Mesendoderm (in vitro differentiated cells): Measurements from ENCODE around the gene KIF4A.
A peak's percentile ranks its signal among the peaks of the same experiment; 100 is the strongest.
"Not testable (repeated sequence)": the region's sequence is repeated elsewhere in the genome, so short reads cannot be mapped to it uniquely, and the experiment has no call there.

Experiments
- DNase-seq: peaks from one replicate; pipeline ENCODE4 v3.0.0; 2013
- H2AK5ac ChIP-seq: 2 replicates; pipeline ENCODE4 v1.6.1; 2013; ENCODE audit warnings: low read length, inconsistent platforms
- H2BK120ac ChIP-seq: 2 replicates; pipeline ENCODE4 v1.6.1; 2013; ENCODE audit warnings: low read depth, mild to moderate bottlenecking, low read length, moderate library complexity, mixed read lengths
- H2BK15ac ChIP-seq: replicated peaks from 2 replicates; pipeline ENCODE4 v1.6.1; 2013; ENCODE audit warnings: low read depth, mild to moderate bottlenecking, moderate library complexity
- H2BK5ac ChIP-seq: 2 replicates; pipeline ENCODE4 v1.6.1; 2013; ENCODE audit warnings: low read length, inconsistent platforms
- H3K18ac ChIP-seq: 2 replicates; pipeline ENCODE4 v1.6.1; 2013; ENCODE audit warnings: mild to moderate bottlenecking, low read length, mixed read lengths
- H3K23ac ChIP-seq: one replicate; pipeline ENCODE4 v1.6.1; 2013; ENCODE audit warnings: low read length
- H3K27ac ChIP-seq: 2 replicates; pipeline ENCODE4 v1.5.1; 2013; ENCODE audit warnings: low read depth, mild to moderate bottlenecking, inconsistent platforms, low read length, moderate library complexity
- H3K27me3 ChIP-seq: 2 replicates; pipeline ENCODE4 v1.6.1; 2013; ENCODE audit warnings: low read length, control low read depth, mild to moderate bottlenecking, inconsistent platforms; ENCODE audit not compliant: insufficient read depth, poor library complexity
- H3K36me3 ChIP-seq: 2 replicates; pipeline ENCODE4 v1.6.1; 2013; ENCODE audit warnings: low read length, inconsistent platforms; ENCODE audit not compliant: control insufficient read depth, insufficient read depth
- H3K4ac ChIP-seq: one replicate; pipeline ENCODE4 v1.6.1; 2013; ENCODE audit warnings: low read depth, mild to moderate bottlenecking, low read length, moderate library complexity
- H3K4me1 ChIP-seq: 2 replicates; pipeline ENCODE4 v1.6.1; 2013; ENCODE audit warnings: low read depth, low read length, inconsistent platforms; ENCODE audit not compliant: control insufficient read depth
- H3K4me2 ChIP-seq: 2 replicates; pipeline ENCODE4 v1.6.1; 2013; ENCODE audit warnings: low read length
- H3K4me3 ChIP-seq: 2 replicates; pipeline ENCODE4 v1.5.1; 2013; ENCODE audit warnings: mild to moderate bottlenecking, low read length
- H3K56ac ChIP-seq: one replicate; pipeline ENCODE4 v1.6.1; 2013; ENCODE audit warnings: low read length
- H3K79me1 ChIP-seq: 2 replicates; pipeline ENCODE4 v1.6.1; 2013; ENCODE audit warnings: low read length, inconsistent platforms
- H3K79me2 ChIP-seq: 2 replicates; pipeline ENCODE4 v1.6.1; 2013; ENCODE audit warnings: mild to moderate bottlenecking, low read length; ENCODE audit not compliant: control insufficient read depth, insufficient read depth
- H3K9ac ChIP-seq: 2 replicates; pipeline ENCODE4 v1.6.1; 2013; ENCODE audit warnings: low read length, inconsistent platforms
- H4K5ac ChIP-seq: one replicate; pipeline ENCODE4 v1.6.1; 2013; ENCODE audit warnings: low read length
- H4K8ac ChIP-seq: one replicate; pipeline ENCODE4 v1.6.1; 2013; ENCODE audit warnings: low read depth, mild to moderate bottlenecking, control low read depth, low read length, moderate library complexity
- WGBS: extraction: QIAGEN DNeasy Blood & Tissue Kit; methylation state at CpG from one replicate; pipeline ENCODE4 v1.1.7; 2013; ENCODE audit warnings: low lambda C conversion rate, missing lambda C conversion rate; ENCODE audit not compliant: insufficient coverage; ENCODE audit errors: extremely low coverage; 5-methylcytosine and 5-hydroxymethylcytosine counted together

KIF4A gene

GRCh38 chrX:70293621-70294020 is 3.7 kb downstream of the KIF4A start:
- H3K4me3 ChIP-seq: no peak overlapping the region
- H3K79me2 ChIP-seq: peaks cover 3% of the 10 kb centered on the region
- no peak overlapping the region for H3K4ac ChIP-seq
- H3K18ac ChIP-seq: no peak overlapping the region
- no peaks in the 10 kb centered on the region for H3K36me3 ChIP-seq
- no peak overlapping the region for H2BK15ac ChIP-seq
- no peak overlapping the region for H3K23ac ChIP-seq
- H3K9ac ChIP-seq: no peak overlapping the region
- no peak overlapping the region for H2AK5ac ChIP-seq
- no peak overlapping the region for H3K4me2 ChIP-seq
- no peak overlapping the region for H3K56ac ChIP-seq
- no peaks in the 10 kb centered on the region for H3K27me3 ChIP-seq
- no peak overlapping the region for H2BK5ac ChIP-seq
- no peak overlapping the region for H2BK120ac ChIP-seq
- no peak overlapping the region for H4K8ac ChIP-seq
- WGBS: 100% methylated on average over 2 of the region's 5 CpGs
- no peaks in the 10 kb centered on the region for H3K79me1 ChIP-seq
- no peak overlapping the region for H3K27ac ChIP-seq
- no peaks in the 10 kb centered on the region for H3K4me1 ChIP-seq
- no peak for DNase-seq
- no peak overlapping the region for H4K5ac ChIP-seq

- Histone ChIP-seq H3K79me1 (no peaks in the 10 kb centered on the region), H3K79me2 (no peaks in the 10 kb centered on the region), H3K36me3 (no peaks in the 10 kb centered on the region), H4K5ac (no peak overlapping the region), H3K27ac (no peak overlapping the region), H3K4me3 (no peak overlapping the region), H2AK5ac (no peak overlapping the region), H3K4ac (no peak overlapping the region), H3K56ac (no peak overlapping the region), H2BK120ac (no peak overlapping the region), H3K18ac (no peak overlapping the region), H3K4me2 (no peak overlapping the region), H3K23ac (no peak overlapping the region), H3K9ac (no peak overlapping the region), H2BK15ac (no peak overlapping the region), H2BK5ac (no peak overlapping the region), H4K8ac (no peak overlapping the region), H3K27me3 (no peaks in the 10 kb centered on the region), H3K4me1 (no peaks in the 10 kb centered on the region)
- no CpG with 5 or more reads among the region's 3 CpGs for WGBS
- peak; percentile 0 for DNase-seq
These were observed 11.8 kb downstream of the KIF4A start for GRCh38 chrX:70301716-70302115.

GRCh38 chrX:70313503-70313902 is 23.6 kb downstream of the KIF4A start:
- H3K18ac ChIP-seq: no peak overlapping the region
- no peak overlapping the region for H3K23ac ChIP-seq
- H2AK5ac ChIP-seq: no peak overlapping the region
- H3K4me2 ChIP-seq: no peak overlapping the region
- H4K8ac ChIP-seq: no peak overlapping the region
- H3K56ac ChIP-seq: no peak overlapping the region
- H2BK15ac ChIP-seq: no peak overlapping the region
- no peak for DNase-seq
- H3K4me1 ChIP-seq: no peaks in the 10 kb centered on the region
- H3K27me3 ChIP-seq: no peaks in the 10 kb centered on the region
- no peak overlapping the region for H2BK5ac ChIP-seq
- no peak overlapping the region for H4K5ac ChIP-seq
- H3K9ac ChIP-seq: no peak overlapping the region
- no peaks in the 10 kb centered on the region for H3K36me3 ChIP-seq
- WGBS: no CpG with 5 or more reads among the region's 1 CpG
- H3K4me3 ChIP-seq: no peak overlapping the region
- no peaks in the 10 kb centered on the region for H3K79me1 ChIP-seq
- H3K4ac ChIP-seq: no peak overlapping the region
- H3K79me2 ChIP-seq: no peaks in the 10 kb centered on the region
- H2BK120ac ChIP-seq: no peak overlapping the region
- no peak overlapping the region for H3K27ac ChIP-seq

GRCh38 chrX:70322784-70323183 is 32.9 kb downstream of the KIF4A start:
- H2BK5ac ChIP-seq: no peak overlapping the region
- no peaks in the 10 kb centered on the region for H3K79me1 ChIP-seq
- no peaks in the 10 kb centered on the region for H3K4me1 ChIP-seq
- H4K8ac ChIP-seq: no peak overlapping the region
- H3K18ac ChIP-seq: no peak overlapping the region
- H3K23ac ChIP-seq: no peak overlapping the region
- no peak overlapping the region for H2BK15ac ChIP-seq
- H3K56ac ChIP-seq: no peak overlapping the region
- H3K79me2 ChIP-seq: no peaks in the 10 kb centered on the region
- H2BK120ac ChIP-seq: no peak overlapping the region
- H4K5ac ChIP-seq: no peak overlapping the region
- H3K36me3 ChIP-seq: no peaks in the 10 kb centered on the region
- H2AK5ac ChIP-seq: no peak overlapping the region
- no peak overlapping the region for H3K4me3 ChIP-seq
- H3K9ac ChIP-seq: no peak overlapping the region
- no peaks in the 10 kb centered on the region for H3K27me3 ChIP-seq
- DNase-seq: peak; percentile 8
- H3K27ac ChIP-seq: no peak overlapping the region
- H3K4ac ChIP-seq: no peak overlapping the region
- no CpG with 5 or more reads among the region's 4 CpGs for WGBS
- no peak overlapping the region for H3K4me2 ChIP-seq

- H2BK15ac ChIP-seq, H3K23ac ChIP-seq, H3K36me3 ChIP-seq, DNase-seq, H3K9ac ChIP-seq, H3K79me2 ChIP-seq, H2BK5ac ChIP-seq, H4K5ac ChIP-seq, H3K4ac ChIP-seq, H4K8ac ChIP-seq, H2AK5ac ChIP-seq, H3K79me1 ChIP-seq, H3K56ac ChIP-seq, H3K18ac ChIP-seq, H3K27me3 ChIP-seq, H3K4me3 ChIP-seq, H3K27ac ChIP-seq, H2BK120ac ChIP-seq, H3K4me2 ChIP-seq, H3K4me1 ChIP-seq: not testable (repeated sequence)
- WGBS: no CpG with 5 or more reads among the region's 6 CpGs
These were observed 33.7 kb downstream of the KIF4A start for GRCh38 chrX:70323628-70324027.

GRCh38 chrX:70324326-70324725 is 34.4 kb downstream of the KIF4A start:
- Histone ChIP-seq H4K5ac (no peak overlapping the region), H2BK15ac (no peak overlapping the region), H3K4me3 (no peak overlapping the region), H3K23ac (no peak overlapping the region), H3K4me1 (no peaks in the 10 kb centered on the region), H3K4ac (no peak overlapping the region), H3K56ac (no peak overlapping the region), H3K79me2 (no peaks in the 10 kb centered on the region), H4K8ac (no peak overlapping the region), H3K9ac (no peak overlapping the region), H2BK120ac (no peak overlapping the region), H3K27me3 (no peaks in the 10 kb centered on the region), H2BK5ac (no peak overlapping the region), H2AK5ac (no peak overlapping the region), H3K4me2 (no peak overlapping the region), H3K79me1 (no peaks in the 10 kb centered on the region), H3K18ac (no peak overlapping the region), H3K36me3 (no peaks in the 10 kb centered on the region), H3K27ac (no peak overlapping the region)
- WGBS: no CpG with 5 or more reads among the region's 2 CpGs
- DNase-seq: no peak
